ENCODE measurements around the gene PIAS3. TPM values are rescaled to one million over a fixed set of nuclear protein-coding genes. Genes with fewer than 3 reads are reported as not detected.
A peak's percentile ranks its signal among the peaks of the same experiment; 100 is the strongest.

Gene PIAS3
- polyA plus RNA-seq, 1 donor from 2014 or later = 15.0 TPM

- H3K27ac ChIP-seq (ENCODE audit: low read length) = no peak within 1 kb of the TSS
- H3K9me3 ChIP-seq (ENCODE audit: low read length) = no peaks in the 10 kb centered on the region
- TF ChIP-seq SMC3 (conservative IDR thresholded peaks at IDR 0.05; ENCODE audit: poor library complexity) (no peak), EP300 (conservative IDR thresholded peaks at IDR 0.05; ENCODE audit: poor library complexity, severe bottlenecking) (no peak), REST (IDR thresholded peaks at IDR 0.05; ENCODE audit: borderline replicate concordance) (no peak), RAD21 (conservative IDR thresholded peaks at IDR 0.05) (no peak), MXI1 (conservative IDR thresholded peaks at IDR 0.05; ENCODE audit: poor library complexity, severe bottlenecking) (no peak), POLR2AphosphoS5 (IDR thresholded peaks at IDR 0.05) (no peak), EZH2 (IDR thresholded peaks at IDR 0.05; ENCODE audit: borderline replicate concordance, insufficient read depth, low read length, poor library complexity, severe bottlenecking) (no peak), TAF1 (IDR thresholded peaks at IDR 0.05; ENCODE audit: low read depth) (no peak)
- TF ChIP-seq, protein P1, sequence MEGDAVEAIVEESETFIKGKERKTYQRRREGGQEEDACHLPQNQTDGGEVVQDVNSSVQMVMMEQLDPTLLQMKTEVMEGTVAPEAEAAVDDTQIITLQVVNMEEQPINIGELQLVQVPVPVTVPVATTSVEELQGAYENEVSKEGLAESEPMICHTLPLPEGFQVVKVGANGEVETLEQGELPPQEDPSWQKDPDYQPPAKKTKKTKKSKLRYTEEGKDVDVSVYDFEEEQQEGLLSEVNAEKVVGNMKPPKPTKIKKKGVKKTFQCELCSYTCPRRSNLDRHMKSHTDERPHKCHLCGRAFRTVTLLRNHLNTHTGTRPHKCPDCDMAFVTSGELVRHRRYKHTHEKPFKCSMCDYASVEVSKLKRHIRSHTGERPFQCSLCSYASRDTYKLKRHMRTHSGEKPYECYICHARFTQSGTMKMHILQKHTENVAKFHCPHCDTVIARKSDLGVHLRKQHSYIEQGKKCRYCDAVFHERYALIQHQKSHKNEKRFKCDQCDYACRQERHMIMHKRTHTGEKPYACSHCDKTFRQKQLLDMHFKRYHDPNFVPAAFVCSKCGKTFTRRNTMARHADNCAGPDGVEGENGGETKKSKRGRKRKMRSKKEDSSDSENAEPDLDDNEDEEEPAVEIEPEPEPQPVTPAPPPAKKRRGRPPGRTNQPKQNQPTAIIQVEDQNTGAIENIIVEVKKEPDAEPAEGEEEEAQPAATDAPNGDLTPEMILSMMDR (IDR thresholded peaks at IDR 0.05; ENCODE audit: poor library complexity, severe bottlenecking) = no peak
- peaks cover 22% of the 10 kb centered on the region for H3K27me3 ChIP-seq (ENCODE audit: insufficient read depth, low read depth, low read length)
- H4K20me1 ChIP-seq (ENCODE audit: insufficient read depth) = no peaks in the 10 kb centered on the region
- peak within 1 kb of the TSS; percentile 52 for H3K9ac ChIP-seq (ENCODE audit: low read length)
- peak within 1 kb of the TSS; percentile 62 for H3K4me2 ChIP-seq (ENCODE audit: low read length)
- peak within 1 kb of the TSS; percentile 56 for H2AFZ ChIP-seq (ENCODE audit: low read depth, low read length)
- peak within 1 kb of the TSS; percentile 81 for H3K4me3 ChIP-seq (ENCODE audit: low read length)
- H3K79me2 ChIP-seq (replicated peaks; ENCODE audit: insufficient read depth, low read length) = no peaks in the 10 kb centered on the region
- H3K9me2 ChIP-seq (ENCODE audit: insufficient read depth, low read length) = no peaks in the 10 kb centered on the region
- H3K36me3 ChIP-seq (ENCODE audit: insufficient read depth, low read length) = no peaks in the 10 kb centered on the region
- H3F3A ChIP-seq (ENCODE audit: insufficient read depth, low read length, poor library complexity, severe bottlenecking) = no peaks in the 10 kb centered on the region
Observed at GRCh38 chr1:145885738-145886287, 26.9 kb upstream of the PIAS3 start, which contains the start of gene ANKRD35. Gene ANKRD35, minus strand, starts transcription at chr1:145885866. Its CDS starts 108 bp downstream, at chr1:145885758.

DNA sequence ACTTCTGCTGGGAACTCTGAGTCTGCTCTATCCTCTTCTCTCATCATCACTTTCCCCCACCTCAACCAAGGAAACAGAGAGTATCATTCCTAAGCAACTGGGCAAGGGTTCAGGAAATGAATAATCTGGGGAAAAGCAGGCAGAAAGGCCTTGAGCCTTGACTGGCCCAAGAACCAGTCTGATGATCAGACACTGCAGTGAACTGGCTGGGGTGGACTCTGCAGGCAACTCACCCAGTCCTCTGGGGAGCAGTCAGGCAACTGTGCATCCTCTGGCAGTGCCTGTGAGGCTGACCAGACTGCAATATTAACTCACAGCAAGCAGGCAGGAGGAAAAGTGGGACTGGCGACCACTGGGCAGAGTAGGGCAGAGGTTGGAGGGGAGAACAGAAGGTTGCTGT, 25.8 kb upstream of the PIAS3 start:
- Histone ChIP-seq H3K9ac (ENCODE audit: low read length) (no peak overlapping the region), H3K27ac (ENCODE audit: low read length) (no peak overlapping the region), H3K4me2 (ENCODE audit: low read length) (no peak overlapping the region), H3K9me2 (ENCODE audit: insufficient read depth, low read length) (no peaks in the 10 kb centered on the region), H3F3A (ENCODE audit: insufficient read depth, low read length, poor library complexity, severe bottlenecking) (no peaks in the 10 kb centered on the region), H2AFZ (ENCODE audit: low read depth, low read length) (no peak overlapping the region), H3K27me3 (ENCODE audit: insufficient read depth, low read depth, low read length) (peaks cover 22% of the 10 kb centered on the region), H3K9me3 (ENCODE audit: low read length) (no peaks in the 10 kb centered on the region), H3K36me3 (ENCODE audit: insufficient read depth, low read length) (no peaks in the 10 kb centered on the region), H3K79me2 (replicated peaks; ENCODE audit: insufficient read depth, low read length) (no peaks in the 10 kb centered on the region), H3K4me3 (ENCODE audit: low read length) (no peak overlapping the region), H4K20me1 (ENCODE audit: insufficient read depth) (no peaks in the 10 kb centered on the region)
- TF ChIP-seq SMC3 (conservative IDR thresholded peaks at IDR 0.05; ENCODE audit: poor library complexity) (no peak), MXI1 (conservative IDR thresholded peaks at IDR 0.05; ENCODE audit: poor library complexity, severe bottlenecking) (no peak), REST (IDR thresholded peaks at IDR 0.05; ENCODE audit: borderline replicate concordance) (no peak), EZH2 (IDR thresholded peaks at IDR 0.05; ENCODE audit: borderline replicate concordance, insufficient read depth, low read length, poor library complexity, severe bottlenecking) (no peak), POLR2AphosphoS5 (IDR thresholded peaks at IDR 0.05) (no peak), TAF1 (IDR thresholded peaks at IDR 0.05; ENCODE audit: low read depth) (no peak), EP300 (conservative IDR thresholded peaks at IDR 0.05; ENCODE audit: poor library complexity, severe bottlenecking) (no peak), RAD21 (conservative IDR thresholded peaks at IDR 0.05) (no peak)
- TF ChIP-seq, protein P1 (IDR thresholded peaks at IDR 0.05; ENCODE audit: poor library complexity, severe bottlenecking) = no peak

Measured in neural cell (in vitro differentiated cells).